ENCODE data around the gene IFITM5. TPM values are rescaled to one million over a fixed set of nuclear protein-coding genes. Genes with fewer than 3 reads are reported as not detected.
"Not testable (repeated sequence)": the region's sequence is repeated elsewhere in the genome, so short reads cannot be mapped to it uniquely, and the experiment has no call there.

IFITM5 gene
- total RNA-seq, 1 donor from 2014 or later, result not detected

- H3K4me1 Mint-ChIP-seq (ENCODE audit: unreplicated experiment), result peaks cover 9% of the 10 kb centered on the region
- peaks cover 18% of the 10 kb centered on the region for H3K27me3 Mint-ChIP-seq
- TF ChIP-seq CTCF (conservative IDR thresholded peaks at IDR 0.05), result no peak
- no peak for DNase-seq (ENCODE audit: extremely low spot score, unreplicated experiment)
- H3K9me3 Mint-ChIP-seq, result no peaks in the 10 kb centered on the region
- H3K27ac Mint-ChIP-seq, result no peak overlapping the region
- H3K36me3 Mint-ChIP-seq, result no peaks in the 10 kb centered on the region
- H3K4me3 Mint-ChIP-seq, result no peak overlapping the region
Observed at GRCh38 chr11:269146-269890, 30.0 kb downstream of the IFITM5 start.

- not testable (repeated sequence) for H3K36me3 Mint-ChIP-seq; DNase-seq (ENCODE audit: extremely low spot score, unreplicated experiment); H3K27ac Mint-ChIP-seq; H3K4me3 Mint-ChIP-seq; H3K4me1 Mint-ChIP-seq (ENCODE audit: unreplicated experiment); H3K9me3 Mint-ChIP-seq
- peaks cover 18% of the 10 kb centered on the region for H3K27me3 Mint-ChIP-seq
Observed at GRCh38 chr11:268716-269145, 30.6 kb downstream of the IFITM5 start.

- no peaks in the 10 kb centered on the region for H3K9me3 Mint-ChIP-seq
- H3K4me3 Mint-ChIP-seq, result no peak overlapping the region
- peaks cover 16% of the 10 kb centered on the region for H3K27me3 Mint-ChIP-seq
- TF ChIP-seq CTCF (conservative IDR thresholded peaks at IDR 0.05), result no peak
- no peak for DNase-seq (ENCODE audit: extremely low spot score, unreplicated experiment)
- H3K4me1 Mint-ChIP-seq (ENCODE audit: unreplicated experiment), result peaks cover 9% of the 10 kb centered on the region
- H3K27ac Mint-ChIP-seq, result no peak overlapping the region
- no peaks in the 10 kb centered on the region for H3K36me3 Mint-ChIP-seq
Observed at GRCh38 chr11:267491-267994, 31.8 kb downstream of the IFITM5 start.

- H3K36me3 Mint-ChIP-seq, result no peaks in the 10 kb centered on the region
- H3K27me3 Mint-ChIP-seq, result peaks cover 16% of the 10 kb centered on the region
- no peak overlapping the region for H3K4me3 Mint-ChIP-seq
- peaks cover 4% of the 10 kb centered on the region for H3K9me3 Mint-ChIP-seq
- H3K27ac Mint-ChIP-seq, result no peak overlapping the region
- TF ChIP-seq CTCF (conservative IDR thresholded peaks at IDR 0.05), result no peak
- no peak for DNase-seq (ENCODE audit: extremely low spot score, unreplicated experiment)
- H3K4me1 Mint-ChIP-seq (ENCODE audit: unreplicated experiment), result peaks cover 9% of the 10 kb centered on the region
Observed at GRCh38 chr11:266676-267439, 32.5 kb downstream of the IFITM5 start.

GRCh38 chr11:261624-262023 lies 37.7 kb downstream of the IFITM5 start:
- no peak for DNase-seq (ENCODE audit: extremely low spot score, unreplicated experiment)
- no peak for TF ChIP-seq CTCF (conservative IDR thresholded peaks at IDR 0.05)
- Mint-ChIP-seq H3K4me3 (no peak overlapping the region), H3K9me3 (peaks cover 4% of the 10 kb centered on the region), H3K27ac (no peak overlapping the region), H3K4me1 (ENCODE audit: unreplicated experiment) (no peaks in the 10 kb centered on the region), H3K36me3 (no peaks in the 10 kb centered on the region), H3K27me3 (no peaks in the 10 kb centered on the region)

- no peak overlapping the region for H3K27ac Mint-ChIP-seq
- DNase-seq (ENCODE audit: extremely low spot score, unreplicated experiment), result no peak
- no peak overlapping the region for H3K4me3 Mint-ChIP-seq
- TF ChIP-seq CTCF (conservative IDR thresholded peaks at IDR 0.05), result no peak
- H3K9me3 Mint-ChIP-seq, result peaks cover 4% of the 10 kb centered on the region
- no peaks in the 10 kb centered on the region for H3K4me1 Mint-ChIP-seq (ENCODE audit: unreplicated experiment)
- H3K27me3 Mint-ChIP-seq, result no peaks in the 10 kb centered on the region
- H3K36me3 Mint-ChIP-seq, result no peaks in the 10 kb centered on the region
Observed at GRCh38 chr11:259413-259812, 39.9 kb downstream of the IFITM5 start.

Measured in type B pancreatic cell (in vitro differentiated cells).